ENCODE measurements around the gene UGT1A1. TPM values are rescaled to one million over a fixed set of nuclear protein-coding genes. Genes with fewer than 3 reads are reported as not detected.

Gene UGT1A1
- total and polyA plus RNA-seq, 9 of the 15 experiments (the other 6 are each of a cell fraction or from before 2014, with no cell fraction given) = not detected

GRCh38 chr2:233807966-233808935 is 48.2 kb downstream of the UGT1A1 start:
- Histone ChIP-seq H3K9me1 (ENCODE audit: control insufficient read depth, insufficient read depth, low read length) (no peaks in the 10 kb centered on the region), H3K9ac (ENCODE audit: insufficient read depth in 1 of 2, low read depth in 2 of 2, low read length in 2 of 2) (no peak overlapping the region), H3K4me2 (ENCODE audit: insufficient read depth, low read length) (no peak overlapping the region), H4K20me1 (replicated peaks; ENCODE audit: control insufficient read depth, insufficient read depth, low read length) (no peaks in the 10 kb centered on the region), H3K36me3 (ENCODE audit: control insufficient read depth, insufficient read depth, low read length) (no peaks in the 10 kb centered on the region), H3K79me2 (ENCODE audit: control insufficient read depth, insufficient read depth, low read length) (no peaks in the 10 kb centered on the region), H3K27ac (ENCODE audit: extremely low read depth, low read depth, low read length) (no peak overlapping the region), H3K4me3 (no peak overlapping the region), H2AFZ (ENCODE audit: low read depth, low read length) (no peak overlapping the region), H3K9me3 (replicated peaks; ENCODE audit: control insufficient read depth, insufficient read depth, low read depth, low read length) (no peaks in the 10 kb centered on the region), H3K27me3 (ENCODE audit: control insufficient read depth in 2 of 2, insufficient read depth in 2 of 2, low read length in 2 of 2) (peaks cover 2 to 32% of the 10 kb centered on the region in 2 experiments; a peak in 2 of 5 replicates), H3K4me1 (replicated peaks in 1 of 2; ENCODE audit: control insufficient read depth in 2 of 2, insufficient read depth in 2 of 2, low read length in 2 of 2) (no peaks in the 10 kb centered on the region)
- DNase-seq (ENCODE audit: extremely low read depth in 1 of 4, low spot score in 3 of 4) = no peak
- POLR2A ChIA-PET = no interaction called here
- 1% methylated on average over 8 of the region's 10 CpGs for WGBS (ENCODE audit: insufficient coverage, low coverage, missing lambda C conversion rate)
- ATAC-seq = no peak
- in situ Hi-C loops (cut with MboI) (no loop called here), intact Hi-C loops (cut with micrococcal nuclease) (no loop called here)
- CTCF ChIA-PET (ENCODE audit: low intra/inter-chr PET ratio) = no interaction called here
- no peak for FAIRE-seq
- no TSS peak for BruUV-seq (replicated peaks)
- TF ChIP-seq ZNF586 (CRISPR knock-in tag; conservative IDR thresholded peaks at IDR 0.05) (no peak), RNF219 (CRISPR knock-in tag; IDR thresholded peaks at IDR 0.05) (no peak), ARID4B (CRISPR knock-in tag; IDR thresholded peaks at IDR 0.05) (no peak), PKNOX1 (IDR thresholded peaks at IDR 0.05) (no peak)
